ENCODE data around the gene ARRB2. TPM values are rescaled to one million over a fixed set of nuclear protein-coding genes. Genes with fewer than 3 reads are reported as not detected.

ARRB2 gene
- total and polyA plus RNA-seq, 2 of the 8 experiments (the other 6 are each of a cell fraction or from before 2014, with no cell fraction given): 72.4 to 101 TPM

GRCh38 chr17:4665027-4665426 is 45.4 kb upstream of the ARRB2 start:
- POLR2A ChIA-PET (ENCODE audit: partially characterized antibody): interaction anchor here (1.1 kb wide), 1 partner anchor 41 kb away, joined by 3 read pairs; no protein-coding TSS in a partner anchor
- WGBS, 2 experiments (ENCODE audit: extremely low coverage in 1 of 2, insufficient coverage in 1 of 2, insufficient read length in 1 of 2, insufficient replicate concordance in 2 of 2, low coverage in 1 of 2, low lambda C conversion rate in 2 of 2, missing lambda C conversion rate in 1 of 2): 90% methylated on average over 7 of the region's 9 CpGs; no CpG with 5 or more reads in 1 of the 2 experiments
- H3K4ac ChIP-seq (replicated peaks; ENCODE audit: insufficient read length, low read depth, low read length): no peak overlapping the region
- no peak overlapping the region for H3K23ac ChIP-seq (ENCODE audit: insufficient read length)
- H3K18ac ChIP-seq (ENCODE audit: extremely low read depth, low read length): no peak overlapping the region
- H2BK5ac ChIP-seq (ENCODE audit: low read depth, low read length): no peak overlapping the region
- H3K36me3 ChIP-seq (ENCODE audit: control insufficient read depth in 2 of 4, insufficient read depth in 4 of 4, low read length in 3 of 4): no peaks in the 10 kb centered on the region
- H3K9ac ChIP-seq (replicated peaks in 1 of 4; ENCODE audit: extremely low read depth in 1 of 4, low read depth in 3 of 4, low read length in 3 of 4): no peak overlapping the region
- H4K20me1 ChIP-seq (replicated peaks in 1 of 2; ENCODE audit: control insufficient read depth in 1 of 2, insufficient read depth in 2 of 2, low read length in 2 of 2): no peaks in the 10 kb centered on the region
- no peak overlapping the region for H2BK20ac ChIP-seq (ENCODE audit: low read length)
- H2AK5ac ChIP-seq (ENCODE audit: low read depth, low read length): peak overlapping the region; percentile 82; the same call in 1 of the 2 replicates
- H4K5ac ChIP-seq (ENCODE audit: insufficient read length, low read depth, low read length): no peak overlapping the region
- no peak overlapping the region for H3K4me3 ChIP-seq (ENCODE audit: extremely low read depth in 1 of 4, insufficient read depth in 2 of 4, low read depth in 3 of 4, low read length in 4 of 4)
- no peak overlapping the region for H2AFZ ChIP-seq (ENCODE audit: low read length)
- no peaks in the 10 kb centered on the region for H3K79me2 ChIP-seq (ENCODE audit: control insufficient read depth in 1 of 2, insufficient read depth in 2 of 2, low read length in 2 of 2)
- FAIRE-seq (no peak), DNase-seq (ENCODE audit: low read depth in 1 of 2, low spot score in 2 of 2) (no peak)
- no peak overlapping the region for H2BK120ac ChIP-seq (replicated peaks; ENCODE audit: low read depth, low read length)
- H4K91ac ChIP-seq (replicated peaks; ENCODE audit: insufficient read length, low read length): no peak overlapping the region
- CTCF ChIA-PET (ENCODE audit: partially characterized antibody): interaction anchor here (1.0 to 1.2 kb wide), 3 partner anchors 9 to 40 kb away, joined by 3 to 4 read pairs (median 3); no protein-coding TSS in a partner anchor
- no peaks in the 10 kb centered on the region for H3K79me1 ChIP-seq (ENCODE audit: low read depth, low read length)
- no peak overlapping the region for H3K4me2 ChIP-seq (ENCODE audit: insufficient read depth in 1 of 2, low read depth in 2 of 2, low read length in 2 of 2)
- no peak overlapping the region for H3K56ac ChIP-seq (replicated peaks; ENCODE audit: insufficient read length, low read depth, low read length)
- H2BK12ac ChIP-seq (ENCODE audit: low read depth, low read length): no peak overlapping the region
- 0 out of 2 replicates have a peak overlapping the region, but pooled peaks have one; percentile 67 for H2BK15ac ChIP-seq (ENCODE audit: low read length)
- H3K27ac ChIP-seq (ENCODE audit: low read depth, low read length): no peak overlapping the region
- H3K23me2 ChIP-seq (ENCODE audit: low read depth, low read length): no peaks in the 10 kb centered on the region
- TF ChIP-seq BACH1 (IDR thresholded peaks at IDR 0.05; ENCODE audit: low read length) (no peak), ATF2 (IDR thresholded peaks at IDR 0.05; ENCODE audit: low read length) (no peak), KDM4A (IDR thresholded peaks at IDR 0.05; ENCODE audit: low read depth, low read length, severe bottlenecking) (no peak), KDM1A (IDR thresholded peaks at IDR 0.05; ENCODE audit: borderline replicate concordance, low read length) (no peak), POLR2AphosphoS5 (IDR thresholded peaks at IDR 0.05; ENCODE audit: low read depth, low read length) (no peak), TCF12 (IDR thresholded peaks at IDR 0.05; ENCODE audit: low read depth, low read length) (no peak), CBX8 (IDR thresholded peaks at IDR 0.05; ENCODE audit: borderline replicate concordance, low read depth, low read length) (no peak), SP1 (IDR thresholded peaks at IDR 0.05; ENCODE audit: low read depth, low read length) (no peak), BRCA1 (IDR thresholded peaks at IDR 0.05; ENCODE audit: low read depth, low read length) (no peak), TAF1 (IDR thresholded peaks at IDR 0.05; ENCODE audit: low read depth, low read length) (no peak)
- no peak overlapping the region for H3K14ac ChIP-seq (ENCODE audit: insufficient read length)
- peaks cover 0 to 4% (median 2%) of the 10 kb centered on the region in 4 experiments; a peak in 1 of 7 replicates for H3K4me1 ChIP-seq (replicated peaks in 1 of 4; ENCODE audit: control insufficient read depth in 3 of 4, insufficient read depth in 4 of 4, low read length in 3 of 4)
- H4K8ac ChIP-seq (ENCODE audit: extremely low read depth, insufficient read depth, low read length): no peak overlapping the region
- no peaks in the 10 kb centered on the region for H3K27me3 ChIP-seq (replicated peaks in 1 of 4; ENCODE audit: control insufficient read depth in 3 of 4, extremely low read depth in 1 of 4, insufficient read depth in 3 of 4, low read length in 3 of 4)
- H3K9me3 ChIP-seq (ENCODE audit: insufficient read depth in 2 of 2, low read depth in 1 of 2, low read length in 1 of 2): no peaks in the 10 kb centered on the region

All from H1 (cell line).